ENCODE results near the gene TAP2. TPM values are rescaled to one million over a fixed set of nuclear protein-coding genes. Genes with fewer than 3 reads are reported as not detected.
"Not testable (repeated sequence)": the region's sequence is repeated elsewhere in the genome, so short reads cannot be mapped to it uniquely, and the experiment has no call there.

TAP2 gene
- total and polyA plus RNA-seq, 10 donors: 26.4 to 106 (median 48.4) TPM

GRCh38 chr6:32885698-32886286 lies 47.3 kb upstream of the TAP2 start:
- DNase-seq: no peak
- intact Hi-C loops (cut with DNase I; ENCODE audit: low total_unique reads): loop anchor here (2.0 kb wide), 1 partner anchor 99 kb away; no protein-coding TSS in a partner anchor
- Histone ChIP-seq H3K9me3 (no peaks in the 10 kb centered on the region), H3K27ac (peak overlapping the region in 1 of 8 donors; percentile 28), H3K27me3 (replicated peaks in 1 of 7) (no peaks in the 10 kb centered on the region), H3K4me3 (no peak overlapping the region), H3K36me3 (no peaks in the 10 kb centered on the region), H3K4me1 (peaks cover 0 to 29% (median 17%) of the 10 kb centered on the region in 6 donors)
- WGBS, 5 donors: 38 to 60% (median 47%) methylated on average over 4 of the region's 4 CpGs
- peak; percentile 39 to 81 (median 65) for TF ChIP-seq CTCF (IDR thresholded peaks at IDR 0.05 in 8 of 11, conservative IDR thresholded peaks at IDR 0.05 in 3 of 11)
- no peak for TF ChIP-seq POLR2A (IDR thresholded peaks at IDR 0.05)

- intact Hi-C loops (cut with DNase I; ENCODE audit: low total_unique reads): no loop called here
- no peak overlapping the region for H3K4me3 ChIP-seq
- no peaks in the 10 kb centered on the region for H3K9me3 ChIP-seq
- H3K4me1 ChIP-seq: peaks cover 0 to 27% (median 17%) of the 10 kb centered on the region in 6 donors
- H3K27ac ChIP-seq: peak overlapping the region in 2 of 8 donors; percentile 5 to 11
- 27 to 57% (median 38%) methylated on average over 4 to 5 of the region's 5 CpGs for WGBS, 5 donors
- H3K36me3 ChIP-seq: peaks cover 0 to 7% (median 0%) of the 10 kb centered on the region in 6 donors
- TF ChIP-seq POLR2AphosphoS5 (IDR thresholded peaks at IDR 0.05): peak in 1 of 3 donors; percentile 38
- no peak for TF ChIP-seq CTCF (IDR thresholded peaks at IDR 0.05 in 8 of 11, conservative IDR thresholded peaks at IDR 0.05 in 3 of 11)
- no peak for TF ChIP-seq POLR2A (IDR thresholded peaks at IDR 0.05)
- no peak for DNase-seq
- H3K27me3 ChIP-seq (replicated peaks in 1 of 7): peaks cover 0 to 8% (median 0%) of the 10 kb centered on the region in 7 donors
These were observed 45.2 kb upstream of the TAP2 start for GRCh38 chr6:32883789-32884188.

GRCh38 chr6:32882879-32883250 lies 44.3 kb upstream of the TAP2 start:
- TF ChIP-seq POLR2AphosphoS5 (IDR thresholded peaks at IDR 0.05) (no peak), POLR2A (IDR thresholded peaks at IDR 0.05) (no peak), CTCF (IDR thresholded peaks at IDR 0.05 in 8 of 11, conservative IDR thresholded peaks at IDR 0.05 in 3 of 11) (no peak)
- no peak for DNase-seq
- Histone ChIP-seq H3K27me3 (replicated peaks in 1 of 7) (peaks cover 0 to 8% (median 0%) of the 10 kb centered on the region in 7 donors), H3K9me3 (no peaks in the 10 kb centered on the region), H3K27ac (no peak overlapping the region), H3K4me3 (no peak overlapping the region), H3K36me3 (peaks cover 0 to 7% (median 0%) of the 10 kb centered on the region in 6 donors), H3K4me1 (peaks cover 0 to 27% (median 17%) of the 10 kb centered on the region in 6 donors)
- WGBS, 5 donors: 0 to 72% (median 43%) methylated on average over 1 of the region's 1 CpG
- intact Hi-C loops (cut with DNase I; ENCODE audit: low total_unique reads): no loop called here

- peaks cover 0 to 10% (median 4%) of the 10 kb centered on the region in 6 donors for H3K4me1 ChIP-seq
- H3K27me3 ChIP-seq (replicated peaks in 1 of 7); H3K4me3 ChIP-seq; intact Hi-C loops (cut with DNase I; ENCODE audit: low total_unique reads); H3K27ac ChIP-seq; DNase-seq; H3K9me3 ChIP-seq; H3K36me3 ChIP-seq: not testable (repeated sequence)
- 55 to 79% (median 70%) methylated on average over 3 of the region's 3 CpGs for WGBS, 5 donors
These were observed 42.4 kb upstream of the TAP2 start for GRCh38 chr6:32880962-32881361.

All from spleen (tissue), 11 donors.